Measurements from ENCODE around the gene KLHDC7B.

- TF ChIP-seq CTCF (IDR thresholded peaks at IDR 0.05; ENCODE audit: poor library complexity), result no peak
- TF ChIP-seq EZH2 (IDR thresholded peaks at IDR 0.05; ENCODE audit: borderline replicate concordance), result no peak
Measured at GRCh38 chr22:50583294-50583861, 37.7 kb downstream of the KLHDC7B start.

Data from hepatocyte (in vitro differentiated cells).